ENCODE measurements around the gene CASP3. TPM values are rescaled to one million over a fixed set of nuclear protein-coding genes. Genes with fewer than 3 reads are reported as not detected.

CASP3 gene
- total and polyA plus RNA-seq, 9 of the 15 experiments (the other 6 are each of a cell fraction or from before 2014, with no cell fraction given): 17.6 to 40.1 (median 31.8) TPM

- TF ChIP-seq, protein P1, sequence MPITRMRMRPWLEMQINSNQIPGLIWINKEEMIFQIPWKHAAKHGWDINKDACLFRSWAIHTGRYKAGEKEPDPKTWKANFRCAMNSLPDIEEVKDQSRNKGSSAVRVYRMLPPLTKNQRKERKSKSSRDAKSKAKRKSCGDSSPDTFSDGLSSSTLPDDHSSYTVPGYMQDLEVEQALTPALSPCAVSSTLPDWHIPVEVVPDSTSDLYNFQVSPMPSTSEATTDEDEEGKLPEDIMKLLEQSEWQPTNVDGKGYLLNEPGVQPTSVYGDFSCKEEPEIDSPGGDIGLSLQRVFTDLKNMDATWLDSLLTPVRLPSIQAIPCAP (CRISPR knock-in tag; IDR thresholded peaks at IDR 0.05; ENCODE audit: borderline replicate concordance): no peak
- TF ChIP-seq ZNF239 (CRISPR knock-in tag; IDR thresholded peaks at IDR 0.05): no peak
- TF ChIP-seq ETV5 (CRISPR knock-in tag; IDR thresholded peaks at IDR 0.05; ENCODE audit: low read depth): no peak
- TF ChIP-seq, protein P2, sequence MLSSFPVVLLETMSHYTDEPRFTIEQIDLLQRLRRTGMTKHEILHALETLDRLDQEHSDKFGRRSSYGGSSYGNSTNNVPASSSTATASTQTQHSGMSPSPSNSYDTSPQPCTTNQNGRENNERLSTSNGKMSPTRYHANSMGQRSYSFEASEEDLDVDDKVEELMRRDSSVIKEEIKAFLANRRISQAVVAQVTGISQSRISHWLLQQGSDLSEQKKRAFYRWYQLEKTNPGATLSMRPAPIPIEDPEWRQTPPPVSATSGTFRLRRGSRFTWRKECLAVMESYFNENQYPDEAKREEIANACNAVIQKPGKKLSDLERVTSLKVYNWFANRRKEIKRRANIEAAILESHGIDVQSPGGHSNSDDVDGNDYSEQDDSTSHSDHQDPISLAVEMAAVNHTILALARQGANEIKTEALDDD (IDR thresholded peaks at IDR 0.05): no peak
- no peak for TF ChIP-seq KLF1 (tag; IDR thresholded peaks at IDR 0.05)
- no peak for TF ChIP-seq ZNF3 (CRISPR knock-in tag; IDR thresholded peaks at IDR 0.05)
- no peak for TF ChIP-seq TCF7L2 (IDR thresholded peaks at IDR 0.05; ENCODE audit: low read depth, low read length)
- no peak for TF ChIP-seq NCOA4 (IDR thresholded peaks at IDR 0.05; ENCODE audit: partially characterized antibody)
- no peak for TF ChIP-seq NELFE (IDR thresholded peaks at IDR 0.05; ENCODE audit: insufficient read depth, insufficient read length)
- no peak for TF ChIP-seq ADNP (tag; IDR thresholded peaks at IDR 0.05)
- no peak for TF ChIP-seq ZNF184 (CRISPR knock-in tag; IDR thresholded peaks at IDR 0.05)
- no peak for TF ChIP-seq SETDB1 (IDR thresholded peaks at IDR 0.05; ENCODE audit: low read length)
- TF ChIP-seq, protein P3, sequence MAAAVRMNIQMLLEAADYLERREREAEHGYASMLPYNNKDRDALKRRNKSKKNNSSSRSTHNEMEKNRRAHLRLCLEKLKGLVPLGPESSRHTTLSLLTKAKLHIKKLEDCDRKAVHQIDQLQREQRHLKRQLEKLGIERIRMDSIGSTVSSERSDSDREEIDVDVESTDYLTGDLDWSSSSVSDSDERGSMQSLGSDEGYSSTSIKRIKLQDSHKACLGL (CRISPR knock-in tag; IDR thresholded peaks at IDR 0.05; ENCODE audit: borderline replicate concordance, poor library complexity, severe bottlenecking): no peak
- TF ChIP-seq THRB (CRISPR knock-in tag; conservative IDR thresholded peaks at IDR 0.05): no peak
- no peak for TF ChIP-seq CBFA2T2 (conservative IDR thresholded peaks at IDR 0.05)
- no peak for TF ChIP-seq CBX2 (IDR thresholded peaks at IDR 0.05; ENCODE audit: insufficient read depth, low read length, poor library complexity, severe bottlenecking)
- TF ChIP-seq CREB3 (tag; conservative IDR thresholded peaks at IDR 0.05; ENCODE audit: low read depth): no peak
- peak; percentile 74 for TF ChIP-seq CHD1 (IDR thresholded peaks at IDR 0.05; ENCODE audit: low read length)
- no peak for TF ChIP-seq RBM15 (IDR thresholded peaks at IDR 0.05; ENCODE audit: insufficient read depth, low read length)
Observed at GRCh38 chr4:184648313-184649025, 778 bp downstream of the CASP3 start (continued).
